Right renal cortex interstitium (tissue), 3 donors: ENCODE data around the gene PRR14. TPM values are rescaled to one million over a fixed set of nuclear protein-coding genes. Genes with fewer than 3 reads are reported as not detected.

Experiments used
- DNase-seq, 3 donors: peaks; one replicate each; pipeline ENCODE4 v3.0.0-alpha.2; 2013; ENCODE audit warnings: low read depth in 3 of 3, low spot score in 2 of 3
- polyA plus RNA-seq, 3 donors: library from polyadenylated mRNA; unstranded; fragments of 120-200 nt; gene quantifications; one replicate each; pipeline ENCODE4 v1.2.1, GENCODE V29; 2013; ENCODE audit not compliant: insufficient read length in 3 of 3

Gene PRR14
- polyA plus RNA-seq, 3 donors, result 36.9 to 44.5 (median 42.4) TPM

- DNase-seq, result peak; percentile 90 to 96 (median 94)
Observed at GRCh38 chr16:30658731-30659506, 8.2 kb downstream of the PRR14 start.

- DNase-seq, result no peak
Observed at GRCh38 chr16:30659507-30660423, 9.0 kb downstream of the PRR14 start.

GRCh38 chr16:30660424-30661261 lies 9.9 kb downstream of the PRR14 start:
- no peak for DNase-seq

GRCh38 chr16:30662449-30662848 lies 11.7 kb downstream of the PRR14 start:
- DNase-seq, result no peak

- no peak for DNase-seq
Observed at GRCh38 chr16:30663038-30663437, 12.3 kb downstream of the PRR14 start.

GRCh38 chr16:30663820-30664219 lies 13.1 kb downstream of the PRR14 start:
- no peak for DNase-seq

GRCh38 chr16:30664616-30665109 lies 13.9 kb downstream of the PRR14 start:
- DNase-seq, result no peak

- no peak for DNase-seq
Observed at GRCh38 chr16:30665155-30665829, 14.5 kb downstream of the PRR14 start.

- no peak for DNase-seq
Observed at GRCh38 chr16:30665830-30666190, 15.1 kb downstream of the PRR14 start.

GRCh38 chr16:30666681-30667080 lies 15.9 kb downstream of the PRR14 start:
- no peak for DNase-seq

GRCh38 chr16:30667361-30667905 lies 16.7 kb downstream of the PRR14 start:
- no peak for DNase-seq

GRCh38 chr16:30668393-30668792 lies 17.6 kb downstream of the PRR14 start:
- DNase-seq, result no peak

- DNase-seq, result no peak
Observed at GRCh38 chr16:30669026-30669902, 18.5 kb downstream of the PRR14 start.

- DNase-seq, result no peak
Observed at GRCh38 chr16:30669903-30670824, 19.4 kb downstream of the PRR14 start.

- DNase-seq, result no peak
Observed at GRCh38 chr16:30675143-30675542, 24.4 kb downstream of the PRR14 start.

- DNase-seq, result no peak
Observed at GRCh38 chr16:30677931-30678585, 27.3 kb downstream of the PRR14 start.

- no peak for DNase-seq
Observed at GRCh38 chr16:30678586-30678970, 27.8 kb downstream of the PRR14 start.
